NCI-H82 treated with DMSO at 0.1 percent for 48 hours (cell line): ENCODE measurements around the gene APOA4.

Experiments used
- DNase-seq: peaks from one replicate; lab custom pipeline; 2025; ENCODE audit not compliant: unreplicated experiment; lab: John Stamatoyannopoulos, UW

Gene APOA4

DNA sequence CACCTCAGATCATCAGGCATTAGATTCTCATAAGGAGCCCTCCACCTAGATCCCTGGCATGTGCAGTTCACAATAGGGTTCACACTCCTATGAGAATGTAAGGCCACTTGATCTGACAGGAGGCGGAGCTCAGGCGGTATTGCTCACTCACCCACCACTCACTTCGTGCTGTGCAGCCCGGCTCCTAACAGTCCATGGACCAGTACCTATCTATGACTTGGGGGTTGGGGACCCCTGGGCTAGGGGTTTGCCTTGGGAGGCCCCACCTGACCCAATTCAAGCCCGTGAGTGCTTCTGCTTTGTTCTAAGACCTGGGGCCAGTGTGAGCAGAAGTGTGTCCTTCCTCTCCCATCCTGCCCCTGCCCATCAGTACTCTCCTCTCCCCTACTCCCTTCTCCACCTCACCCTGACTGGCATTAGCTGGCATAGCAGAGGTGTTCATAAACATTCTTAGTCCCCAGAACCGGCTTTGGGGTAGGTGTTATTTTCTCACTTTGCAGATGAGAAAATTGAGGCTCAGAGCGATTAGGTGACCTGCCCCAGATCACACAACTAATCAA, 8.8 kb upstream of the APOA4 start:
- DNase-seq, result no peak

DNA sequence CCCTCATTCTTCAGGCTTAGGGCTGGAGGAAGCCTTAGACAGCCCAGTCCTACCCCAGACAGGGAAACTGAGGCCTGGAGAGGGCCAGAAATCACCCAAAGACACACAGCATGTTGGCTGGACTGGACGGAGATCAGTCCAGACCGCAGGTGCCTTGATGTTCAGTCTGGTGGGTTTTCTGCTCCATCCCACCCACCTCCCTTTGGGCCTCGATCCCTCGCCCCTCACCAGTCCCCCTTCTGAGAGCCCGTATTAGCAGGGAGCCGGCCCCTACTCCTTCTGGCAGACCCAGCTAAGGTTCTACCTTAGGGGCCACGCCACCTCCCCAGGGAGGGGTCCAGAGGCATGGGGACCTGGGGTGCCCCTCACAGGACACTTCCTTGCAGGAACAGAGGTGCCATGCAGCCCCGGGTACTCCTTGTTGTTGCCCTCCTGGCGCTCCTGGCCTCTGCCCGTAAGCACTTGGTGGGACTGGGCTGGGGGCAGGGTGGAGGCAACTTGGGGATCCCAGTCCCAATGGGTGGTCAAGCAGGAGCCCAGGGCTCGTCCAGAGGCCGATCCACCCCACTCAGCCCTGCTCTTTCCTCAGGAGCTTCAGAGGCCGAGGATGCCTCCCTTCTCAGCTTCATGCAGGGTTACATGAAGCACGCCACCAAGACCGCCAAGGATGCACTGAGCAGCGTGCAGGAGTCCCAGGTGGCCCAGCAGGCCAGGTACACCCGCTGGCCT, 7.2 kb upstream of the APOA4 start:
- no peak for DNase-seq

DNA sequence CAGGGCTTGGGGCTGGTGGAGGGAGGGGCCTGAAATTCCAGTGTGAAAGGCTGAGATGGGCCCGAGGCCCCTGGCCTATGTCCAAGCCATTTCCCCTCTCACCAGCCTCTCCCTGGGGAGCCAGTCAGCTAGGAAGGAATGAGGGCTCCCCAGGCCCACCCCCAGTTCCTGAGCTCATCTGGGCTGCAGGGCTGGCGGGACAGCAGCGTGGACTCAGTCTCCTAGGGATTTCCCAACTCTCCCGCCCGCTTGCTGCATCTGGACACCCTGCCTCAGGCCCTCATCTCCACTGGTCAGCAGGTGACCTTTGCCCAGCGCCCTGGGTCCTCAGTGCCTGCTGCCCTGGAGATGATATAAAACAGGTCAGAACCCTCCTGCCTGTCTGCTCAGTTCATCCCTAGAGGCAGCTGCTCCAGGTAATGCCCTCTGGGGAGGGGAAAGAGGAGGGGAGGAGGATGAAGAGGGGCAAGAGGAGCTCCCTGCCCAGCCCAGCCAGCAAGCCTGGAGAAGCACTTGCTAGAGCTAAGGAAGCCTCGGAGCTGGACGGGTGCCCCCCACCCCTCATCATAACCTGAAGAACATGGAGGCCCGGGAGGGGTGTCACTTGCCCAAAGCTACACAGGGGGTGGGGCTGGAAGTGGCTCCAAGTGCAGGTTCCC, 6.5 kb upstream of the APOA4 start, which contains the start of gene APOC3:
Gene APOC3 (plus strand): TSS at position 383 of the 659 bp plus-strand sequence. CDS start 676 bp downstream, outside the sequence.
- DNase-seq, result no peak

DNA sequence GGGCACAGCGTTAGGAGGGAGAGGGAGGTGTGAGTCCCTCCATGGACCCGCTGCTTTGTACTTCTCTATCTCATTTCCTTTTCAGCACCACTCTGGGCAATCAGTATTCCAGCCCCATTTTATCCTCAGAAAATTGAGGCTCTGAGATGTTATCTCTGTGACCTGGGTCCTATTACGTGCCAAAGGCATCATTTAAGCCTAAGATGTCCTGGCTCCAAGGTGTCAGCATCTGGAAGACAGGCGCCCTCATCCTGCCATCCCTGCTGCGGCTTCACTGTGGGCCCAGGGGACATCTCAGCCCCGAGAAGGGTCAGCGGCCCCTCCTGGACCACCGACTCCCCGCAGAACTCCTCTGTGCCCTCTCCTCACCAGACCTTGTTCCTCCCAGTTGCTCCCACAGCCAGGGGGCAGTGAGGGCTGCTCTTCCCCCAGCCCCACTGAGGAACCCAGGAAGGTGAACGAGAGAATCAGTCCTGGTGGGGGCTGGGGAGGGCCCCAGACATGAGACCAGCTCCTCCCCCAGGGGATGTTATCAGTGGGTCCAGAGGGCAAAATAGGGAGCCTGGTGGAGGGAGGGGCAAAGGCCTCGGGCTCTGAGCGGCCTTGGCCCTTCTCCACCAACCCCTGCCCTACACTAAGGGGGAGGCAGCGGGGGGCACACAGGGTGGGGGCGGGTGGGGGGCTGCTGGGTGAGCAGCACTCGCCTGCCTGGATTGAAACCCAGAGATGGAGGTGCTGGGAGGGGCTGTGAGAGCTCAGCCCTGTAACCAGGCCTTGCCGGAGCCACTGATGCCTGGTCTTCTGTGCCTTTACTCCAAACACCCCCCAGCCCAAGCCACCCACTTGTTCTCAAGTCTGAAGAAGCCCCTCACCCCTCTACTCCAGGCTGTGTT, 5.8 kb upstream of the APOA4 start:
- DNase-seq, result no peak

DNA sequence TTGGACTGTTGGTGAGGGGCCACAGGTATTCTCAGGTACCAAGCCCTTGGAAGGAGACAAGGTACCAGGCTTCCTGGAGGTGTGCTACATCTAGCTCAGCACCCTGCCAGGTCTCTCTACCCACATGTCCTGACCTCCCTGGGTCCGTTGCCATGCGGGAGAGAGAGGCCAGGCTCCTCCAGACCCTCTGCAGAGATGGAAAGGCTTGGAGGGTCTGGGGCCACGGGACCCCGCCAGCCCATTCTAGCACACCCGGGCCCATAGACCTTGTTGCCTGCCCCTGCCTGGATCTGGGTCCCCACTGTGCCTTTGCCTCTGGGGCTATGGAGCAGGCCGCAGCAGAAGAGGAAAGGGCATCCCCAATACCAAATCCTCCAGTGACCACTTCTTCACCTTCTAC, 4.4 kb upstream of the APOA4 start:
- no peak for DNase-seq

DNA sequence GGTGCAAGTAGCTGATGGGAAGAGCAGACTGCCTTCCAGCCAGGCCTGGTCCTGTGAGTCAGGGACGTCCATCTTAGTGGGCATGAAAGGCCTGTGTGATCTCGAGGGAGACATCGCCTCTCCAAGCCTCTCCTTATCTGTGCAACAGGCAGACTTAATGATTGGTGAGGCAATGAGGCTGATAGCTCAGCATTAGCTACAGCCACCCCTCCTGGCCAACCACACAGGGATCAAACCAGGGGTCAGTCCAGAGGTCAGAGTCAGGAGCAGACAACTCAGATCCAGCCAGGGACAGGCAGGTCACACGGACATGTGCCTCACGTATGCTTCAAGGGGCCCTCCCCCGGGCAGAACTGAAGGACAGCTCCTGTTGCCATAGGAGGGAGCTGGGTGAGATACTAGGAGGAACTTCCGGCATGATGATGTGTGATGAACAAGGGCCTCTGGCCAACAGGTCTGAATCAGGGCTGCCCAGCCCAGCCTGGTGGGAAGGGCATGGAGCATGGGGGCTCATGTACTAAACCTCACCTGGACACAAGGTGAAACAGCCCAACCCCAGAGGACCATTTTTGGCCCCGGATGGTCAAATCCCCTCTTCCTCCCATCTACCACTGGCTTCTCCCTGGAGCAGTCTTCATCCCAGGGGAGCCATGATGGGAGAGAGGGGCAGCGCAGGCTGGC, 3.8 kb upstream of the APOA4 start:
- no peak for DNase-seq

DNA sequence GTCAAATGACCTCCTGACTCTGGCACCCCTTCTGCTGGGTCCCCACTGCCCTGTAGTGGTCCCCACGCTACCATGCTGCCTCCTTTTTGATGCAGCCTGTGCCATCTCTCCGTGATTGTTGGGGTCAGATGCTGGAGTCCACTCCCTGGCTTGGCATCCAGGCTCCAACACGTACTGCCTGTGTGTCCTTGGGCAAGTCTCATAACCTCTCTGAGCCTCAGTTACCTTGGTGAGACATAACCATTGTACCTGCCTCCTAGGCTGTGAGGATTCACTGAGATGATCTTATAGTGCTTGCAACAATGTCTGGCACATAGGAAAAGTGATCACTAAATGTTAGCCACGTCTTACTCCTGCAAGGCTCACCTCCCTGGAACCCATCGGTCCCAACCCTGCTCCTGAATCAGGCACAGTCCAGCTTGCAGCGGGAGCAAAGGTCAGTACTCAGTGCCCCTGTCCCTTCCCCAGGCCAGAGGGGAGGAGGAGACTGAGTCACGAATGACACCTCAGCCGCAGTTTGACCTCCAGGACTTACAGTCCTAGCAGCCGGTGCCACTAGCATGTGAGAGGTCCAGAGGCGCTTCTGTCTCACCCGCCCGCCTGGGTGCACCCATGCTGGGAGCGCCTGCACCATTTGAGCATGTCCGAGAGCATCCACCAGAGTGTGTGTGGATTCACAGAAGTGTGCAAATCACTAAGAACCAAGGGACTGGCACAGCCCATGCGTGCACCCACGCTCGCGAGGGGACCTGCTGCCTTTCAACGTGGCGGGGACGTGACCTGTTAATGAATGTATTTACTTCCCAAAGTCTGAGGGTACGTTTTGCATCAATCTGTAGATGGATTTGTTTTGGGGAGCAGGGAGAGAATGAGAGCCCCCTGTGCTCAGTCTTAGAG, 3.0 kb upstream of the APOA4 start:
- no peak for DNase-seq

DNA sequence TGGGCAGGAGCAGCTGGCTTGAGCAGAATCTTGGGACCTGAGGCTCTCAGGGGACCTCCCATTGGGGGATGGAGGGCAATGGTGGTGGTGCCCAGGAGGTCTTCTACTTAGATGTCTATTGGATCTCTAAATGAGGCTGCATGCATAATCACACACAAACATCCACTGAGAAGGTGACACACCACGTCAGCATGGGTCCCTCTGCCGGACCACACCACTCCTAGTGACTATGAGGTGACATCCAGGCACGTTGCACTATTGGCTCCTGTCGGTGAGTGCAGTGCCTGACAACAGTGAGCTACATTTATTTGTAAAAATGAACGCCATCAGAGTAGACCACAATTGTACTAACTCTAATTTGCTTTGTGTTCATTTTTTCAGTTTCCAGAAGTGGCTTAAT, 2.3 kb upstream of the APOA4 start:
- no peak for DNase-seq

DNA sequence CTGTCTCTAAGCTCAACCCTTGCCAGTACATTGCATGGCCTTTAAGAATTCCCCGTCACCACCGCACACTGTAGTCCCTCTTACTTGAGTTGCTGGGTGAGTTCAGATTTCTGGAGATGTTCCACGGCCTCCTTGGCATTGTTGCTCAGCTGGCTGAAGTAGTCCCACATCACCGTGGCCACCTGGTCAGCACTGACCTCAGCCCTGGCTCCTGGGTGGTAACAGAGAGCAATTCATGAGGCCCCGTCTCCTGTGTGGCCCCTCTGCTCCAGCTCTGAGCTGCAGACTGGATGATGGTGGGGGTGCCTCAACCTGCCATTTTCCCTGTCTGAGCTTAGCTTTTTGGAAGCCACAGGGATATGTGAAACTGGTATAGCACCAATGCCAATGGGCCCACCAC, 529 bp downstream of the APOA4 start:
- DNase-seq, result no peak

DNA sequence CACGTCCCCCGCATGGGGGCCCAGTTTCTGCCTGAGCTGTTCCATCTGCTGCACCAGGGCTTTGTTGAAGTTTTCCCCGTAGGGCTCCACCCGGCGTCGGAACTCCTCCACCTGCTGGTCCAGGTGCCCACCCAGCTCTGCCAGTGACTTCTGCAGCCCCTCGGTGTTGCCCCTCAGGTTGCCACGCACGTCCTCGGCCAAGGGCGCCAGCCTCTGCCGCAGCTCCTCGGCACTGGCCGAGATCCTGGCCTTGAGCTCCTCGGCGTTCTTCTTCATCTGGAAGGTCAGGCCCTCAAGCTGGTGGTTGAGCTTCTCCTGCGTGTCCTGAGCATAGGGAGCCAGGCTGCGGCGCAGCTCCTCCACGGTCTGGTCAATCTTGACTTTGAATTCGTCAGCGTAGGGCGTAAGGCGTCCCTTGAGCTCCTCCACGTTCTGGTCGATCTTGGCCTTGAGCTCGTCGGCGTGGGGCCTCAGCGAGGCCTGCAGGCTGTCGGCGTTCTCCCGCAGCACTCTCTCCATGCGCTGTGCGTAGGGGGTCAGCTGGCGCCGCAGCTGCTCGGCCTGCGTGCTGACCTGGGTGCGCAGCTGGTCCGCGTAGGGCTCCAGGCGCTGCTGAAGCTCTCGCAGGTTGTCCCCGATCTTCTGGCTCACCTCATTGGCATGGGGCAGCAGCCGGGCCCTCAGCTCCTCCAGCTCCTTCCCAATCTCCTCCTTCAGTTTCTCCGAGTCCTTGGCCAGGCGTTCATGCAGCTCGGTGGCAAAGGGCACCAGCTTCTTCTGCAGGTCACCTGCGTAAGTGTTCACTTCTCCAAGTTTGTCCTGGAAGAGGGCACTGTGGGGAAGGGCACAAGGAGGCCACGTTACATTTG, 1.8 kb downstream of the APOA4 start:
- no peak for DNase-seq

DNA sequence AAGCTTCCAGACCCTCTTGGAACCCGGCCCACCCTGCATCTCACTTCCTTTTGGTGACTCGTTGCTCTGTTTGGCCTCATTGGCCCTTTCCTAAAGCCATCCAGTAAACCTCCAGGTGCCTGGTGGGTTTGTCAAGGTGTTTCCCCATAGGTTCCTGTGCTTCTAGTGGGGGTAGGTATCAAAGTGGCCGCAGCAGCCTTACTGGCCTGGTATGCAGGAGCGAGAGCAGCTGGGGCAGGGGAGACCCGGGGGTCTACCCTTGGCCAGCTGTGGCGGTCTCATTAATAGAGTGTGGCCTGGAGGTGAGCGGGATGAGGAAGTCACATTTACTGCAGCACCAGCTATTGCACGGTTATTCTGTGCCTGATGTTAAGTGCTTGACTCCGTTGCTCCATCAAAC, 4.1 kb downstream of the APOA4 start:
- no peak for DNase-seq

DNA sequence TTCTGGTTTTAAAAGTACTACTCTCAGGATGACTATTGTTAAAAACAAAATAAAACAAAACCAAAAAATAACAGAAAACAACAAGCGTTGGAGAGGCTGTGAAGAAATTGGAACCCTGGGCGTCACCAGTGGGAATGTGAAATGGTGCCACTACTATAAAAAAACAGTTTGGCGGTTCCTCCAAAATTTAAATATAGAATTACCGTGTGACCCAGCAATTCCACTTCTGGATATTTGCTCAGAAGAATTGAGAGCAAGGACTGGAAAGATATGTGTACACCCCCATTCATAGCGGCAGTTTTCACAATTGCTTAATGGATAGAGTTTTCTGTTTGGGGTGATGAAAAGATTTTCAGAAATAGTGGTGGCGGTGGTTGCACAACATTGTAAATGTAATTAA, 8.6 kb downstream of the APOA4 start:
- no peak for DNase-seq

DNA sequence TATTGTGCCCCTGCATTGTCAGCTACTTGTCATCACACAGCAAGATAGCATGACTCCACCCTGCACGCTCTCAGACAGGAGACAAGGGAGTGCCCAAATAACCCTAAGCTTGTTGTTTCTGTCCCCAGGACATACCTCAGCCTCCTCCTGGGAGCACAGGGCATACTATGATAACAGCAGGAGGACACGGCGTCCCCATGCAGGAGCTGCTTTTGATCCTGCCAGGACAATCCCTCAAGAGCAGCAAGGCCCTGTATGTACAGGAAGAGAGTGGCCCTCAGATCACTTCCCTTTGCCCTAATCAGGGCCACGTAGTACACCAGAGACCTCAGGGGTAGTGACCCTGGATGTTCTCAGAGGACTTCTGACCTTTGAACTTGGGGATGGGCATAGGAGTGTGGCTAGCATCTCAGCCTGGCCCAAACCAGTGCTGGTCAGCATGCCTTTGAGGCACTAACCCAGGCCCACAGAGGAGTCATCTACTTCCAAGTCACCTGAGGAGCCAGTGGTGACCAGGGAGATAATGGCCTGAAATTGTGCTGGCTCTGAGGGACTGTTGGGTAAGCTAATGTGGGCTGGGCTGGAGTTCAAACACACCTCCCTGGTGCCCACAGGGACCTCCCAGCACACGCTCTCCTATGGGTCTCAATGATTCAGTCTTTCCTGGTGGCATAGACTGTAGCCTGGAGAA, 9.2 kb downstream of the APOA4 start:
- DNase-seq, result no peak

DNA sequence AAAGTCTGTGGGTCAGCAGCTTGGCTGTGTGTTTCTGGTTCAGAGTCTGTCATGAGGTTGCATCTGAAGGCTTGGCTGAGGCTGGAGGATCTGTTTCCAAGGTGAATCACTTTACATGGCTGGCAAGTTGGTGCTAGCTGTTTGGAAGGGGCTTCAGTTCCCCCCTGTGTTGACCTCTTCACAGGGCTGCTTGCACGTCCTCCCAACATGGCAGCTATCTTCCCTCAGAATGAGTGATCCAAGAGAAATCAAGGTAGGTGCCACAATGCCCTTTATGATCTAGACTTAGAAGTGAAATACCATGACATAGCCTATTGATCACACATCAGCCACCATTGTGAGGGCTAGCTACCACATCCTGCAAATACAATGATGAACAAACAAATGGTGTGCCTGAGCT, 9.9 kb downstream of the APOA4 start:
- no peak for DNase-seq

DNA sequence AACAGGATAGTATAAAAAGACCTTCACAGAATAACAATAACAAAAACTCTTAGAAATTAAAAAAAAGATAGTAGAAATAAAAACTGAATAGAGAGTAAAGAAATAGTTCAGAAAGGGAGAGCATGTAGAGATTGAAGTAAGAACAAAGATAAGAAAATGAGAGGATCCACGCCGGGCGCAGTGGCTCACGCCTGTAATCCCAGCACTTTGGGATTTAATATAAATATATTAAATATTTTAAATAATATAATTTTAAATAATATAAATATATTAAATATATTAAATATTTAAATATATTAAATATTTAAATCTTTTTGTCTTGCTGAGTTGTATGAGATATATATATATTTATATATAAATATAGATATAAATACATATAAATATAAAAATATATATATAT, 11.0 kb downstream of the APOA4 start:
- no peak for DNase-seq

DNA sequence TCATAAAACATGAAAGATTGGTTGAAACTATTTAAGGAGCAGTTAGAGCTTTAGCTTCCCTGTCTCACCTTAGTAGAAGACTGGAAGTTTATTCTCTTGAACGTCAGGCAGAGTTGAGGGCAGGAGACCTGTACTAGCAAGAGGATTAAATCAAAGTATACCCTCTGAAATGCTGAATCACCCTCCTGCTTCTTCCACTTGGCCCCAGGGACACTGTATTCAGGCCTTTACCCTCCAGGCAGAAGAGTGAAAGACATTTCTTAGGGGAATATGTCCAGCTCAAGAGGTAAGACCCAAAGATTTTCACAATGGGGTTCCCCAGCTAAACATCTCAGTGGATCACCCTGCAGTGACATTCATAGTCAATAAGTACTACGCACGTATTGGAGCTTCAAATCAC, 11.9 kb downstream of the APOA4 start:
- DNase-seq, result no peak

DNA sequence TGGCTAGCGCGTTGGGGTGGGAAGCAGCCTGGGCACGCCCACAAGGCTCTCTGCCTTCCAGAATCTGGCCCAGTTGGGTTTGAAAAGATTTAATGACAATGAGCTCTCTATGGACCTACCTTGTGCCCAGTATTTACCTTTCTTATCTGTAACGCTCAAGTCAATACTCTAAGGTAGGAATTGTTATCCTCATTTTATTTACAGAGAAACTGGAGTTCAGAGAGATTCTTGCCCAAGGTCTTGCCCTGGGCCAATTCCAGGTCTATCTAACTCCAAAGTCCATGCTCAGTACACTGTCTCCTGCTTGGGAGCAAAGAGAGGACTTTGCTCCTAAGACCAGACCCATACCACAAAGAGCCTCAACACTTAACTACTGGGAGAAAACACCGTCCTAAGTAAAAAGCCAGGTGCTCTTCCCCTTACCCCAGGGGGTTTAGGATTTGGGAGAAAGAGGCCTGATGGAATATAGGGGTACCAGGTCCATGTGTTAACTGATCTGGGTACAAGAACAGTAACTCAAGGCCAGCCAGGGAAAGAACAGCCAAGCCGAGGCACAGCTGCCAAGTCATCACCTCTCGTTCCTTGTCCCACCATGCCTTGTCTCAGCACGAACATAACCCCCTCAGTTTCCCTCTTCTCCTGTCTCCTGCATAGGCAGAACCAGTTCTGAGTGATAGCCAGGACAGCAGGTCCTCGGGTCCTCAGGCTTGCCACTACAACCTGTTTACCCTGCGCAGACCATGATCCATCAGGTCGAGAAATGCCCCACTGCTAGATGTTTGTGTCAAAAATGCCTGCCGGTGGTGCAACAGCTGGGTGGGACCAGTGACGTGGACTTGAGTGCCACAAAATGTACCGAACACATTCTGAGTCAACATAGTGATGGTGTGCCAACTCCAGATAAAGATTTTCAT, 14.6 kb downstream of the APOA4 start:
- no peak for DNase-seq
